ENCODE data around the gene SLC38A3. TPM values are rescaled to one million over a fixed set of nuclear protein-coding genes. Genes with fewer than 3 reads are reported as not detected.
A peak's percentile ranks its signal among the peaks of the same experiment; 100 is the strongest.

The SLC38A3 gene
- total and polyA plus RNA-seq, 4 donors = 10.5 to 71.5 (median 55.3) TPM

- peaks cover 25% of the 10 kb centered on the region for H3K27me3 ChIP-seq (ENCODE audit: control insufficient read depth, insufficient read depth, low read length)
- H3K4me1 ChIP-seq (ENCODE audit: control insufficient read depth, insufficient read depth, low read length) = peaks cover 26% of the 10 kb centered on the region
- no peak overlapping the region for H3K27ac ChIP-seq (ENCODE audit: low read depth, low read length)
- no peaks in the 10 kb centered on the region for H3K9me3 ChIP-seq (ENCODE audit: control insufficient read depth, insufficient read depth, low read length)
- no peaks in the 10 kb centered on the region for H3K36me3 ChIP-seq (ENCODE audit: control insufficient read depth, insufficient read depth, low read length)
- no peak overlapping the region for H3K4me3 ChIP-seq (ENCODE audit: low read depth, low read length)
- 43% methylated on average over 3 of the region's 4 CpGs for WGBS (ENCODE audit: insufficient coverage)
- no peak for DNase-seq (ENCODE audit: low read depth in 4 of 6, low spot score in 6 of 6)
These were observed 9.4 kb upstream of the SLC38A3 start for GRCh38 chr3:50195501-50196252.

GRCh38 chr3:50196253-50196801 is 8.7 kb upstream of the SLC38A3 start:
- H3K27ac ChIP-seq (ENCODE audit: low read depth, low read length) = no peak overlapping the region
- no peak overlapping the region for H3K4me3 ChIP-seq (ENCODE audit: low read depth, low read length)
- peaks cover 26% of the 10 kb centered on the region for H3K4me1 ChIP-seq (ENCODE audit: control insufficient read depth, insufficient read depth, low read length)
- no peaks in the 10 kb centered on the region for H3K36me3 ChIP-seq (ENCODE audit: control insufficient read depth, insufficient read depth, low read length)
- H3K27me3 ChIP-seq (ENCODE audit: control insufficient read depth, insufficient read depth, low read length) = peaks cover 25% of the 10 kb centered on the region
- WGBS (ENCODE audit: insufficient coverage) = 73% methylated on average over 3 of the region's 6 CpGs
- no peak for DNase-seq (ENCODE audit: low read depth in 4 of 6, low spot score in 6 of 6)
- no peaks in the 10 kb centered on the region for H3K9me3 ChIP-seq (ENCODE audit: control insufficient read depth, insufficient read depth, low read length)

GRCh38 chr3:50201573-50202315 is 3.3 kb upstream of the SLC38A3 start:
- H3K4me1 ChIP-seq (ENCODE audit: control insufficient read depth, insufficient read depth, low read length) = peaks cover 46% of the 10 kb centered on the region
- WGBS (ENCODE audit: insufficient coverage) = 75% methylated on average over 8 of the region's 10 CpGs
- no peak for DNase-seq (ENCODE audit: low read depth in 4 of 6, low spot score in 6 of 6)
- no peak overlapping the region for H3K4me3 ChIP-seq (ENCODE audit: low read depth, low read length)
- H3K9me3 ChIP-seq (ENCODE audit: control insufficient read depth, insufficient read depth, low read length) = no peaks in the 10 kb centered on the region
- H3K36me3 ChIP-seq (ENCODE audit: control insufficient read depth, insufficient read depth, low read length) = no peaks in the 10 kb centered on the region
- peaks cover 21% of the 10 kb centered on the region for H3K27me3 ChIP-seq (ENCODE audit: control insufficient read depth, insufficient read depth, low read length)
- H3K27ac ChIP-seq (ENCODE audit: low read depth, low read length) = no peak overlapping the region

DNA sequence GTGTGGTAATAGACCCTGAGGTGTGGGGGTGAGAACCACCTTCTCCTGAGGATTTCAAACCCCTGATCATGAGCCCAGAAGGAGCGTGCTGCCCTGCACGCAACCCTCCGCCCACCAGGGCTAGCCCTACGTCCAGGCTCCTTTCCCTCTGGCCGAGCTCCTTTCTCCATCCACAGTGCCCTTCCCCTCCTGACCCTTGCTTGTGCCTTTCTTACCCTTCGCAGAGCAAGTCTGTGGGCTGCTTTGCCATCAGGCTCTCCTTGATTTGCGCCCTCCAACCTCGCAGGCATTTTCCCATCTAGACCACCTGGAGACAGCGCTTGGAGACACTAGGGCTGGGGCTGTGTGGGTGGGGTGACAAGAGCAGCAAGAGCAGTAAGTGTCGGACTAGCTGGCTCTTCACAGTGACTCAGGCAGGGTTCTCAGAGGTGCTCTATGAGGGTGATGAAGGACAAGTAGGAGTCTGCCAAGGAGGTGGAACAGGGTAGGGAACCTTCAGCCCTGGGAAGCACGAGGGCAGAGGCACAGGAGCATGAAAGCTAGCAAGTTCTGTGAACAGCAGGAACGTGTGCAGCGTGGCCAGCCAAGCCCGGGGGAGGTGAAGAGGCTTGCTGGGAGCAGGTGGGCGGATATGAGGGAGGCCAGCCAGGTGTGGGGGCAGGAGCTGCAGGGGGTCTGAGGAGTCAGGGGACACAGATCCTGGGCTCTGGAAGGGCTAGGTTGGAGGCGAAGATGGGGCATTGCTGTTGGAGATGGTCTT is 2.5 kb upstream of the SLC38A3 start:
- Histone ChIP-seq H3K4me3 (ENCODE audit: low read depth, low read length) (no peak overlapping the region), H3K27me3 (ENCODE audit: control insufficient read depth, insufficient read depth, low read length) (peaks cover 21% of the 10 kb centered on the region), H3K36me3 (ENCODE audit: control insufficient read depth, insufficient read depth, low read length) (peaks cover 3% of the 10 kb centered on the region), H3K9me3 (ENCODE audit: control insufficient read depth, insufficient read depth, low read length) (no peaks in the 10 kb centered on the region), H3K27ac (ENCODE audit: low read depth, low read length) (no peak overlapping the region), H3K4me1 (ENCODE audit: control insufficient read depth, insufficient read depth, low read length) (peaks cover 54% of the 10 kb centered on the region)
- no peak for DNase-seq (ENCODE audit: low read depth in 4 of 6, low spot score in 6 of 6)
- 87% methylated on average over 16 of the region's 16 CpGs for WGBS (ENCODE audit: insufficient coverage)

DNA sequence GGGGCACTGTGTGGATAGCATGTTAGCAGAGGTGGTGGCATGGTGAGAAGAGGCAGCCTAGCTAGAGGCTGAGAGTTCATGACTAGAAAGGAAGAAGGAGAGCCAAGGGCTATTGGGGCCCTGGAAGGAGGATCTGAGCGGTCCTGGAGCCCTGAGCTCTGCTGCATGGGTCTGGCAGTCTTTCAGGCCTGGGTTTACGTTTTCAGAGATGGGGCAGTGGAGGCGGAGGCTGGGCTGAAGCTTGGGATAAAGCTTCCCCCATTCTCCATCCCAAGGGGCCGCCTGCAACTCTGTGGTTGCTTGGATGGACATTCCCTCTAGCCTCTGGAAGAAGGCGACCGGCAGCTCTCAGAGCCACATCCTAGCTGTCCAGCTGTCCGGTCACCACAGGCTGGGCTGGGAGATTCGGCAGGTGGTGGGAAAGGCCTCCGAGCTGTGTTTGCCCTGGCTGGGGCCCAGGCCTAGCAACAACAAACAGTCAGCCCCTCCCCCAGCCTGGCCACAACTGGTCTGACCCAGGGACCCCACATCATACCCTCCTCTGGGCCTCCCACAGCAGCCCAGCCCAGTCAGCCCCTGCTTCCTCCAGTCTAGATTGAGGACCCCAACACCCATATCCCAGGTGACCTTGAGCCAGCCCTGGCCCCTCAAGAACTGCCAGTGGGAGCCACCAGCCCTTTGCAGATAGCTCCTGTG is 1.8 kb upstream of the SLC38A3 start:
- Histone ChIP-seq H3K4me1 (ENCODE audit: control insufficient read depth, insufficient read depth, low read length) (peaks cover 61% of the 10 kb centered on the region), H3K9me3 (ENCODE audit: control insufficient read depth, insufficient read depth, low read length) (no peaks in the 10 kb centered on the region)

GRCh38 chr3:50203809-50204803 is 965 bp upstream of the SLC38A3 start:
- 67% methylated on average over 9 of the region's 12 CpGs for WGBS (ENCODE audit: insufficient coverage)
- Histone ChIP-seq H3K27me3 (ENCODE audit: control insufficient read depth, insufficient read depth, low read length) (peaks cover 21% of the 10 kb centered on the region), H3K27ac (ENCODE audit: low read depth, low read length) (peak overlapping the region; percentile 52), H3K36me3 (ENCODE audit: control insufficient read depth, insufficient read depth, low read length) (peaks cover 3% of the 10 kb centered on the region), H3K9me3 (ENCODE audit: control insufficient read depth, insufficient read depth, low read length) (no peaks in the 10 kb centered on the region), H3K4me3 (ENCODE audit: low read depth, low read length) (no peak overlapping the region), H3K4me1 (ENCODE audit: control insufficient read depth, insufficient read depth, low read length) (peaks cover 68% of the 10 kb centered on the region)
- DNase-seq (ENCODE audit: low read depth in 4 of 6, low spot score in 6 of 6) = no peak

More for the DNA sequence above, 1.8 kb upstream of the SLC38A3 start:
- no peak for DNase-seq (ENCODE audit: low read depth in 4 of 6, low spot score in 6 of 6)
- Histone ChIP-seq H3K4me3 (ENCODE audit: low read depth, low read length) (no peak overlapping the region), H3K36me3 (ENCODE audit: control insufficient read depth, insufficient read depth, low read length) (peaks cover 3% of the 10 kb centered on the region), H3K27ac (ENCODE audit: low read depth, low read length) (no peak overlapping the region), H3K27me3 (ENCODE audit: control insufficient read depth, insufficient read depth, low read length) (peaks cover 21% of the 10 kb centered on the region)
- 79% methylated on average over 7 of the region's 9 CpGs for WGBS (ENCODE audit: insufficient coverage)

GRCh38 chr3:50205413-50206276 is 574 bp downstream of the SLC38A3 start:
- peak overlapping the region; percentile 81 for H3K27ac ChIP-seq (ENCODE audit: low read depth, low read length)
- H3K4me1 ChIP-seq (ENCODE audit: control insufficient read depth, insufficient read depth, low read length) = peaks cover 77% of the 10 kb centered on the region
- H3K4me3 ChIP-seq (ENCODE audit: low read depth, low read length) = peak overlapping the region; percentile 72
- H3K27me3 ChIP-seq (ENCODE audit: control insufficient read depth, insufficient read depth, low read length) = peaks cover 21% of the 10 kb centered on the region
- WGBS (ENCODE audit: insufficient coverage) = 2% methylated on average over 67 of the region's 67 CpGs
- DNase-seq (ENCODE audit: low read depth in 4 of 6, low spot score in 6 of 6) = peak in 2 of 6 donors; percentile 39 to 67
- peaks cover 3% of the 10 kb centered on the region for H3K36me3 ChIP-seq (ENCODE audit: control insufficient read depth, insufficient read depth, low read length)
- no peaks in the 10 kb centered on the region for H3K9me3 ChIP-seq (ENCODE audit: control insufficient read depth, insufficient read depth, low read length)

Data from spinal cord (tissue), 10 donors.